ENCODE data around the gene USP2. TPM values are rescaled to one million over a fixed set of nuclear protein-coding genes. Genes with fewer than 3 reads are reported as not detected.

The USP2 gene
- total and polyA plus RNA-seq, 2 of the 4 experiments (the other 2 are of a cell fraction): 0.18 to 0.79 TPM

DNA sequence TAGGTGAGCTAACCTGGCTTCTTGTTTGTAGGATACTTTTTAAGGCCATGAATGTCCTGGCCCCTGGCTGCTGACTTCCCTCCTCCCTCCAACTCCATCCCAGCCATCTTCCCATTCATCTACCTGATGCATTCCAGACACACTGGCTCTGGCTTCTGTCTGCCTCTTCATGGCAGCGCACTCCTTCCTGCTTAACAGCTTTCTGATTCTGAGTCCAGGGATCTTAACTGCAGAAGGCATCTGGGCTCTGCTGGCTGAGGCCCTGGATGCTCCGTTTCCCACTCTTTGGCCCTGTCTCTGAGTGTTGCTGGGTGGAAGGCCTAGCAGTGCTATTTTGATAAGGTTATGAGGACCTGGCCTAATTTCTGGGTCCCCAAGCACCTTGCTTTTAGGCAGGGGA, 43.3 kb upstream of the USP2 start:
- BruUV-seq (replicated peaks): no TSS peak
- in situ Hi-C loops (cut with MboI; ENCODE audit: low sequenced_read_pairs): no loop called here
- 100% methylated on average over 1 of the region's 2 CpGs; no CpG with 5 or more reads in 1 of the 2 experiments for WGBS, 2 experiments (ENCODE audit: extremely low coverage in 2 of 2, insufficient read length in 1 of 2)

More for the DNA sequence above, 43.3 kb upstream of the USP2 start:
- Histone ChIP-seq H2BK5ac (ENCODE audit: low read depth, low read length, poor library complexity, severe bottlenecking) (no peak overlapping the region), H3K4me3 (ENCODE audit: insufficient read depth, low read depth, low read length) (no peak overlapping the region), H3K36me3 (ENCODE audit: control insufficient read depth, insufficient read depth, low read length) (peaks cover 11% of the 10 kb centered on the region), H3K18ac (ENCODE audit: low read depth, low read length) (no peak overlapping the region), H2BK120ac (ENCODE audit: low read depth, low read length) (no peak overlapping the region), H3K9me3 (ENCODE audit: control insufficient read depth, insufficient read depth, low read length) (no peaks in the 10 kb centered on the region), H4K8ac (ENCODE audit: low read depth in 2 of 2, low read length in 2 of 2) (no peak overlapping the region), H3K79me1 (ENCODE audit: low read depth in 1 of 2, low read length in 2 of 2) (peaks cover 5 to 27% of the 10 kb centered on the region in 2 experiments; a peak in 3 of 4 replicates), H3K56ac (ENCODE audit: extremely low read depth, insufficient read depth, low read length) (no peak overlapping the region), H2AK5ac (ENCODE audit: low read depth, low read length) (no peak overlapping the region), H4K20me1 (ENCODE audit: insufficient read depth, low read length) (peaks cover 25% of the 10 kb centered on the region), H4K5ac (ENCODE audit: low read depth, low read length) (no peak overlapping the region), H3K23ac (ENCODE audit: low read depth, low read length) (no peak overlapping the region), H3K4me1 (ENCODE audit: control insufficient read depth, insufficient read depth, low read length) (peaks cover 9% of the 10 kb centered on the region), H2AFZ (replicated peaks; ENCODE audit: low read length, poor library complexity) (no peak overlapping the region), H3K27ac (ENCODE audit: insufficient read depth, low read length) (no peak overlapping the region), H4K91ac (ENCODE audit: insufficient read depth, low read depth, low read length) (no peak overlapping the region; the same call in 1 of the 2 replicates), H3K27me3 (ENCODE audit: control insufficient read depth, insufficient read depth, low read length) (no peaks in the 10 kb centered on the region), H3K4ac (ENCODE audit: low read depth, low read length) (no peak overlapping the region), H2AK9ac (replicated peaks; ENCODE audit: low read depth, low read length, poor library complexity) (peak overlapping the region; percentile 76), H2BK20ac (ENCODE audit: low read depth, low read length) (no peak overlapping the region), H3K9ac (ENCODE audit: low read depth, low read length) (no peak overlapping the region), H3K4me2 (ENCODE audit: low read depth, low read length) (no peak overlapping the region), H2BK15ac (ENCODE audit: low read depth, low read length) (no peak overlapping the region), H3K14ac (replicated peaks; ENCODE audit: low read depth, low read length) (no peak overlapping the region), H3K9me1 (ENCODE audit: insufficient read depth, low read length) (peaks cover 11% of the 10 kb centered on the region)
- DNase-seq (no peak), ATAC-seq (ENCODE audit: low read depth) (no peak)
- intact Hi-C loops (cut with micrococcal nuclease) (no loop called here), dilution Hi-C loops (cut with HindIII; ENCODE audit: low sequenced_read_pairs, unreplicated experiment) (no loop called here)
- no peak for TF ChIP-seq NFE2L2 (IDR thresholded peaks at IDR 0.05; ENCODE audit: low read depth, low read length)
- no peak for TF ChIP-seq RAD21 (IDR thresholded peaks at IDR 0.05; ENCODE audit: low read length)
- no peak for TF ChIP-seq RFX5 (IDR thresholded peaks at IDR 0.05; ENCODE audit: low read depth, low read length)
- ChIA-PET CTCF (interaction anchor here (0.6 kb wide), 1 partner anchor 68 kb away, joined by 3 read pairs; no protein-coding TSS in a partner anchor), POLR2A (ENCODE audit: unreplicated experiment) (no interaction called here)

All from IMR-90 (cell line).